Vagina (tissue), 2 donors: Measurements from ENCODE around the gene ZBTB16.
A peak's percentile ranks its signal among the peaks of the same experiment; 100 is the strongest.

Experiments used
- POLR2A ChIP-seq, 2 donors: fragments of 450-650 bp; IDR thresholded peaks; one replicate each; pipeline ENCODE4 v1.6.1; 2017; ENCODE audit warnings: antibody characterized with exemption in 2 of 2, mild to moderate bottlenecking in 2 of 2, moderate library complexity in 2 of 2
- POLR2AphosphoS5 ChIP-seq, 2 donors: sonication (generic); formaldehyde crosslinking; IDR thresholded peaks; one replicate each; pipeline ENCODE4 v1.9.0; 2017; ENCODE audit warnings: antibody characterized with exemption in 2 of 2, mild to moderate bottlenecking in 2 of 2, low read depth in 1 of 2; ENCODE audit not compliant: insufficient read depth in 1 of 2
- TF ChIP-seq, protein P1 (sequence below), 3 experiments: fragments of 450-650 bp in 2 of 3; fragments of 200-600 bp in 1 of 3; sonication (generic) in 1 of 3; IDR thresholded peaks; one replicate each; pipeline ENCODE4 v1.5.1; 2017 to 2019; ENCODE audit warnings: antibody characterized with exemption in 3 of 3, mild to moderate bottlenecking in 2 of 3, moderate library complexity in 2 of 3

DNA sequence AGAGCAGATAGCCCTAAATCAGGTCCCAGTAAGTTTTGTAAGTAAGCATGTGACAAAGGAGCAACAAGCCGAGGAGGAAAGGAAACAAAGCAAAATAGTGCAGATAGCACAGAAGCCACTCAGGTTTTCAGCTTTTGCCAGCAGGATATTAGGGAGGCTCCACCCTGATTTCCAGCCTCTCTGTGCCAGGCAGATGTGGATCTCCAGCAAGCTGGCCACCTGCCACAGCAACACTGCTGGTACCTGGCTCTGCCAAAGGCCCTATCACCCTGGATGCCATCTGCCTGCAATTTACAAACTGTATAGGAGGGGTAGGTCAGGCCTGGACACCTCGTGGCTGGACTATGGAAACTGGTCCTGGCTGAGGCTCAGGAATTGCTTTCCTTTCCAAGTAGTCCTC is 224.5 kb downstream of the ZBTB16 start:
- TF ChIP-seq POLR2A (IDR thresholded peaks at IDR 0.05) (no peak), POLR2AphosphoS5 (IDR thresholded peaks at IDR 0.05; ENCODE audit: insufficient read depth in 1 of 2, low read depth in 1 of 2) (peak in 1 of 2 donors; percentile 57)
- TF ChIP-seq, protein P1, sequence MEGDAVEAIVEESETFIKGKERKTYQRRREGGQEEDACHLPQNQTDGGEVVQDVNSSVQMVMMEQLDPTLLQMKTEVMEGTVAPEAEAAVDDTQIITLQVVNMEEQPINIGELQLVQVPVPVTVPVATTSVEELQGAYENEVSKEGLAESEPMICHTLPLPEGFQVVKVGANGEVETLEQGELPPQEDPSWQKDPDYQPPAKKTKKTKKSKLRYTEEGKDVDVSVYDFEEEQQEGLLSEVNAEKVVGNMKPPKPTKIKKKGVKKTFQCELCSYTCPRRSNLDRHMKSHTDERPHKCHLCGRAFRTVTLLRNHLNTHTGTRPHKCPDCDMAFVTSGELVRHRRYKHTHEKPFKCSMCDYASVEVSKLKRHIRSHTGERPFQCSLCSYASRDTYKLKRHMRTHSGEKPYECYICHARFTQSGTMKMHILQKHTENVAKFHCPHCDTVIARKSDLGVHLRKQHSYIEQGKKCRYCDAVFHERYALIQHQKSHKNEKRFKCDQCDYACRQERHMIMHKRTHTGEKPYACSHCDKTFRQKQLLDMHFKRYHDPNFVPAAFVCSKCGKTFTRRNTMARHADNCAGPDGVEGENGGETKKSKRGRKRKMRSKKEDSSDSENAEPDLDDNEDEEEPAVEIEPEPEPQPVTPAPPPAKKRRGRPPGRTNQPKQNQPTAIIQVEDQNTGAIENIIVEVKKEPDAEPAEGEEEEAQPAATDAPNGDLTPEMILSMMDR (IDR thresholded peaks at IDR 0.05), result no peak
